WERI-Rb-1 (cell line): ENCODE data around the gene INHBE.
"Not testable (repeated sequence)": the region's sequence is repeated elsewhere in the genome, so short reads cannot be mapped to it uniquely, and the experiment has no call there.

Source experiments
- DNase-seq: peaks from one replicate; pipeline ENCODE4 v3.0.0-alpha.2; 2020
- H3K27ac ChIP-seq: fragments of 250-450 bp; sonication (Bioruptor Pico); 2 replicates; pipeline ENCODE4 v1.5.1; 2020; ENCODE audit warnings: mild to moderate bottlenecking, moderate library complexity
- H3K27me3 ChIP-seq: fragments of 250-450 bp; sonication (Bioruptor Pico); 2 replicates; pipeline ENCODE4 v1.5.1; 2021; ENCODE audit warnings: mild to moderate bottlenecking, low read depth, moderate library complexity; ENCODE audit not compliant: insufficient read depth, severe bottlenecking
- H3K36me3 ChIP-seq: fragments of 250-450 bp; sonication (Bioruptor Pico); 2 replicates; pipeline ENCODE4 v1.5.1; 2020; ENCODE audit warnings: mild to moderate bottlenecking, moderate library complexity
- H3K4me3 ChIP-seq: 2 replicates; pipeline ENCODE4 v1.5.1; 2011; ENCODE audit warnings: low read depth, mild to moderate bottlenecking, control low read depth, low read length
- H3K9me3 ChIP-seq: fragments of 250-450 bp; sonication (Bioruptor Pico); 2 replicates; pipeline ENCODE4 v1.5.1; 2021; ENCODE audit warnings: mild to moderate bottlenecking, moderate library complexity; ENCODE audit not compliant: severe bottlenecking
- CTCF ChIP-seq: IDR thresholded peaks from 2 replicates; pipeline ENCODE4 v1.5.1; 2011; ENCODE audit warnings: low read depth, mild to moderate bottlenecking, control low read depth, inconsistent platforms, low read length

The INHBE gene

GRCh38 chr12:57438400-57438799 lies 16.7 kb upstream of the INHBE start:
- Histone ChIP-seq H3K27me3 (no peaks in the 10 kb centered on the region), H3K9me3 (no peaks in the 10 kb centered on the region), H3K27ac (no peak overlapping the region), H3K36me3 (no peaks in the 10 kb centered on the region), H3K4me3 (no peak overlapping the region)
- no peak for TF ChIP-seq CTCF
- DNase-seq: no peak

GRCh38 chr12:57439762-57440266 lies 15.3 kb upstream of the INHBE start:
- Histone ChIP-seq H3K27ac (no peak overlapping the region), H3K36me3 (no peaks in the 10 kb centered on the region), H3K9me3 (no peaks in the 10 kb centered on the region), H3K4me3 (no peak overlapping the region), H3K27me3 (no peaks in the 10 kb centered on the region)
- TF ChIP-seq CTCF: no peak
- DNase-seq: no peak

- not testable (repeated sequence) for H3K36me3 ChIP-seq, H3K9me3 ChIP-seq, H3K27me3 ChIP-seq, H3K4me3 ChIP-seq, DNase-seq, H3K27ac ChIP-seq
Observed at GRCh38 chr12:57441393-57441792, 13.7 kb upstream of the INHBE start.

- H3K4me3 ChIP-seq: no peak overlapping the region
- H3K9me3 ChIP-seq: no peaks in the 10 kb centered on the region
- no peak for DNase-seq
- TF ChIP-seq CTCF: no peak
- H3K27me3 ChIP-seq: no peaks in the 10 kb centered on the region
- no peak overlapping the region for H3K27ac ChIP-seq
- H3K36me3 ChIP-seq: no peaks in the 10 kb centered on the region
Observed at GRCh38 chr12:57441846-57442427, 13.2 kb upstream of the INHBE start.

- not testable (repeated sequence) for H3K4me3 ChIP-seq, H3K27ac ChIP-seq, DNase-seq, H3K27me3 ChIP-seq, H3K36me3 ChIP-seq, H3K9me3 ChIP-seq
Observed at GRCh38 chr12:57444337-57444736, 10.8 kb upstream of the INHBE start.

- Histone ChIP-seq H3K27ac (no peak overlapping the region), H3K27me3 (no peaks in the 10 kb centered on the region), H3K9me3 (no peaks in the 10 kb centered on the region), H3K4me3 (no peak overlapping the region), H3K36me3 (no peaks in the 10 kb centered on the region)
- DNase-seq: no peak
- TF ChIP-seq CTCF: no peak
Observed at GRCh38 chr12:57444744-57445143, 10.4 kb upstream of the INHBE start.

GRCh38 chr12:57446292-57446960 lies 8.7 kb upstream of the INHBE start:
- H3K36me3 ChIP-seq: no peaks in the 10 kb centered on the region
- no peak overlapping the region for H3K27ac ChIP-seq
- H3K9me3 ChIP-seq: no peaks in the 10 kb centered on the region
- no peak for TF ChIP-seq CTCF
- DNase-seq: no peak
- no peaks in the 10 kb centered on the region for H3K27me3 ChIP-seq
- H3K4me3 ChIP-seq: no peak overlapping the region
